Body of pancreas (tissue), 4 donors: ENCODE measurements around the gene MEDAG. TPM values are rescaled to one million over a fixed set of nuclear protein-coding genes. Genes with fewer than 3 reads are reported as not detected.
A peak's percentile ranks its signal among the peaks of the same experiment; 100 is the strongest.

Experiments
- ATAC-seq: fragments of 150-250 bp; one replicate; pipeline ENCODE4 v1.9.1; 2016
- DNase-seq, 4 donors: peaks; one replicate each; pipeline ENCODE4 v3.0.0-alpha.2; 2019
- H3K27ac ChIP-seq, 4 donors: fragments of 200-600 bp; sonication (generic); 1 replicate in 3 of 4; 2 replicates in 1 of 4; pipeline versions ENCODE4 v1.5.1 to v1.6.1; 2016 to 2019; ENCODE audit warnings: mild to moderate bottlenecking in 1 of 4, mixed read lengths in 1 of 4, moderate library complexity in 1 of 4
- H3K27me3 ChIP-seq, 2 donors: fragments of 200-600 bp; sonication (generic); one replicate each; pipeline ENCODE4 v1.6.0; 2016; ENCODE audit warnings: mild to moderate bottlenecking in 1 of 2
- H3K36me3 ChIP-seq, 2 donors: fragments of 200-600 bp; sonication (generic); replicated peaks in 1 of 2; 2 replicates each; pipeline ENCODE4 v1.5.1; 2016; ENCODE audit warnings: low read depth in 2 of 2; ENCODE audit not compliant: insufficient read depth in 1 of 2
- H3K4me1 ChIP-seq: fragments of 200-600 bp; sonication (generic); one replicate; pipeline ENCODE4 v1.6.0; 2016
- H3K4me3 ChIP-seq, 2 donors: fragments of 200-600 bp; sonication (generic); 1 replicate in 1 of 2; 2 replicates in 1 of 2; pipeline ENCODE4 v1.5.1; 2016 to 2019
- H3K9me3 ChIP-seq, 3 donors: fragments of 200-600 bp; sonication (generic); 1 replicate in 2 of 3; 2 replicates in 1 of 3; pipeline ENCODE4 v1.5.1; 2016
- CTCF ChIP-seq, 7 experiments: fragments of 450-650 bp in 4 of 7; fragments of 200-600 bp in 3 of 7; sonication (generic) in 3 of 7; IDR thresholded peaks; one replicate each; pipeline ENCODE4 v1.5.1; 2016 to 2019; ENCODE audit warnings: antibody characterized with exemption in 7 of 7
- POLR2A ChIP-seq, 3 donors: fragments of 450-650 bp; IDR thresholded peaks; one replicate each; pipeline ENCODE4 v1.6.1; 2016; ENCODE audit warnings: antibody characterized with exemption in 3 of 3, mild to moderate bottlenecking in 2 of 3
- WGBS, 2 donors: methylation state at CpG; one replicate each; pipeline ENCODE4 v1.1.5; 2017; 5-methylcytosine and 5-hydroxymethylcytosine counted together
- intact Hi-C: fragments of 100-400 bp; cut with DNase I; formaldehyde crosslinking; loops from one replicate; pipeline ENCODE4 v1.15.1; 2023
- total RNA-seq, 2 donors: library from RNA; depleted of rRNA; stranded (reverse); fragments of >200 nt; gene quantifications; one replicate each; pipeline ENCODE4 v1.1.0, GENCODE V29; 2016

Gene MEDAG
- total RNA-seq, 2 donors from 2014 or later: 7.8 to 36.6 TPM

DNA sequence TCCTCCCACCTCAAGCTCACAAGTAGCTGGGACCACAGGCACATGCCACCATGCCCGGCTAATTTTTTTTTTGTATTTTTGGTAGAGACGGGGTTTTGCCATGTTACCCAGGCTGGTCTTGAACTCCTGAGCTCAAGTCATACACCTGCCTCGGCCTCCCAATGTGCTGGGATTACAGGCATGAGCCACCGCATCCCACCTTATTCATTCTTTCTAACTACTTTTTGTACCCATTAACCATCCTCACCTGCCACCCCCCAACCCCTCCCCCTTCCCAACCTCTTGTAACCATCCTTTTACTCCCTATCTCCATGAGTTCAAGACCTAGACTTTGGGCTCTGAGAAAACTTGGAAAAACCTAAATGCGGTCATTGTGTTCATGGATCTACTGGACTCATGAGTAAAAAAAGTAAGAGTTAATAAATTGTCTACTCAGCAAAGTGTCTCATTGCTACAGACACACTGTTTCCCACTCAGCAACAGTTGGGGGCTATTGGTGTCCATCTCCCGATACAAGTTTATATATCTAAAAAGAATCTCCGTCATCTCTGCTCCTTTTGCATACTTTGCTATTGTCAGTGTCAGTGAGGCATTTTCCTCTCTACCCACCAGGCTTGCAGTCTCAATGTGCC is 44.1 kb upstream of the MEDAG start:
- WGBS, 2 donors: 89 to 91% methylated on average over 7 of the region's 7 CpGs
- Histone ChIP-seq H3K36me3 (no peaks in the 10 kb centered on the region), H3K9me3 (no peaks in the 10 kb centered on the region), H3K27ac (no peak overlapping the region), H3K4me3 (no peak overlapping the region), H3K27me3 (no peaks in the 10 kb centered on the region), H3K4me1 (peaks cover 17% of the 10 kb centered on the region)
- intact Hi-C loops: no loop called here
- DNase-seq: no peak
- ATAC-seq: no peak
- TF ChIP-seq POLR2A (IDR thresholded peaks at IDR 0.05): no peak
- TF ChIP-seq CTCF (IDR thresholded peaks at IDR 0.05): no peak

GRCh38 chr13:30862707-30863106 is 43.4 kb upstream of the MEDAG start:
- DNase-seq (peak in 2 of 4 donors; percentile 32 to 37), ATAC-seq (no peak)
- Histone ChIP-seq H3K4me1 (peaks cover 20% of the 10 kb centered on the region), H3K27ac (no peak overlapping the region), H3K4me3 (no peak overlapping the region), H3K27me3 (no peaks in the 10 kb centered on the region), H3K9me3 (no peaks in the 10 kb centered on the region), H3K36me3 (no peaks in the 10 kb centered on the region)
- TF ChIP-seq POLR2A (IDR thresholded peaks at IDR 0.05) (no peak), CTCF (IDR thresholded peaks at IDR 0.05) (no peak)
- intact Hi-C loops: no loop called here
- 55 to 61% methylated on average over 16 to 17 of the region's 17 CpGs for WGBS, 2 donors

- Histone ChIP-seq H3K4me3 (no peak overlapping the region), H3K27ac (no peak overlapping the region), H3K4me1 (peaks cover 20% of the 10 kb centered on the region), H3K27me3 (no peaks in the 10 kb centered on the region), H3K9me3 (no peaks in the 10 kb centered on the region), H3K36me3 (no peaks in the 10 kb centered on the region)
- intact Hi-C loops: no loop called here
- DNase-seq (no peak), ATAC-seq (no peak)
- WGBS, 2 donors: 80 to 85% methylated on average over 8 of the region's 8 CpGs
- TF ChIP-seq CTCF (IDR thresholded peaks at IDR 0.05): no peak
- TF ChIP-seq POLR2A (IDR thresholded peaks at IDR 0.05): no peak
Observed at GRCh38 chr13:30863231-30863630, 42.8 kb upstream of the MEDAG start.

DNA sequence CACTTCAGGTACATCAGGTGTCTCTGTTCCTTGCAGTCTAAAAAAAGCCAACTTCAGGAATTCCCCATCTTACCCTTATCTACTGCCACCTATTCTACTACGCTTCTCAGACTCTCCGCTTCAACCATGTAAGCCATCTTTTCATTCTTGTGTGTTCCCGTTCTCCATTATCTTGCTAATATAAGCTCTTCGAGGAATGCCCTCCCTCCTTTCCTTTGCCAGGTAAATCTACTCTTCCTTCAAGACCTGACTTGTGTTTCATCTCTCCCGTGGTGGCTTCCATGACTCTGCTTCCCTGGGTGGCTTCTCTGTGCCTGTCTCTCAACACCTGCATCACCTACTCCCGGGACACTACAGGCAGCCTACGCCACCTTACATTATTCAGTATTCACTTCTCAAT is 42.3 kb upstream of the MEDAG start:
- 83 to 86% methylated on average over 7 of the region's 7 CpGs for WGBS, 2 donors
- H3K36me3 ChIP-seq: no peaks in the 10 kb centered on the region
- no peak overlapping the region for H3K4me3 ChIP-seq
- H3K9me3 ChIP-seq: no peaks in the 10 kb centered on the region
- intact Hi-C loops: no loop called here
- TF ChIP-seq CTCF (IDR thresholded peaks at IDR 0.05) (no peak), POLR2A (IDR thresholded peaks at IDR 0.05) (no peak)
- H3K27ac ChIP-seq: no peak overlapping the region
- no peaks in the 10 kb centered on the region for H3K27me3 ChIP-seq
- ATAC-seq: no peak
- H3K4me1 ChIP-seq: peaks cover 20% of the 10 kb centered on the region
- DNase-seq: no peak
